ENCODE results near the gene CER1.
A peak's percentile ranks its signal among the peaks of the same experiment; 100 is the strongest.

CER1 gene

DNA sequence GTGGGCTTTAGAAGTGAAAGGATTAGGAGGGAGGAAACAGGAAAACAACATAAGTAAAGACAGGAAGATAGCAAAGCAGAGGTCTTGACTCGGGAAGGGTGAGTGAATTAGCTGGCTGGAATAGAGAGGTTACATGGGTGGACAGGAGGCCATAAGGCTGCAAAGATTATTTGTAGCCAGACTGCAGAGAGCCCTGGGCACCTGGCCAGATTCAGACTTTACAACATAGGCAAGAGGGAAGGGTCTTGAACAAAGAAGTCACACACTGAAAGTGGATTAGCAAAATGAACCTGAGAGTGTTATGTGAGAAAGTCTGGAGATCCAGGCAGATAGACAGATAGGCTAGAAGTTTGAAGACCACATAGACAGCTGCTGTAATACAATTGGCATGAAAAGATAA lies 29.7 kb upstream of the CER1 start:
- DNase-seq (ENCODE audit: insufficient read length, low spot score) (no peak), FAIRE-seq (no peak)
- TF ChIP-seq POLR2AphosphoS5 (IDR thresholded peaks at IDR 0.05; ENCODE audit: low read depth, low read length) (no peak), PAX5 (IDR thresholded peaks at IDR 0.05; ENCODE audit: insufficient read depth, low read length, severe bottlenecking) (no peak), POU2F2 (IDR thresholded peaks at IDR 0.05; ENCODE audit: low read depth, low read length) (no peak), SPI1 (IDR thresholded peaks at IDR 0.05; ENCODE audit: low read depth, low read length) (no peak), TAF1 (IDR thresholded peaks at IDR 0.05; ENCODE audit: low read depth, low read length) (no peak)

- FAIRE-seq (no peak), DNase-seq (ENCODE audit: insufficient read length, low spot score) (no peak)
- TF ChIP-seq TAF1 (IDR thresholded peaks at IDR 0.05; ENCODE audit: low read depth, low read length) (no peak), PAX5 (IDR thresholded peaks at IDR 0.05; ENCODE audit: insufficient read depth, low read length, severe bottlenecking) (no peak), SPI1 (IDR thresholded peaks at IDR 0.05; ENCODE audit: low read depth, low read length) (no peak), POLR2AphosphoS5 (IDR thresholded peaks at IDR 0.05; ENCODE audit: low read depth, low read length) (no peak), POU2F2 (IDR thresholded peaks at IDR 0.05; ENCODE audit: low read depth, low read length) (no peak), POLR2A (IDR thresholded peaks at IDR 0.05; ENCODE audit: low read depth, low read length) (no peak)
These were observed 28.3 kb upstream of the CER1 start for GRCh38 chr9:14750821-14751220.

DNA sequence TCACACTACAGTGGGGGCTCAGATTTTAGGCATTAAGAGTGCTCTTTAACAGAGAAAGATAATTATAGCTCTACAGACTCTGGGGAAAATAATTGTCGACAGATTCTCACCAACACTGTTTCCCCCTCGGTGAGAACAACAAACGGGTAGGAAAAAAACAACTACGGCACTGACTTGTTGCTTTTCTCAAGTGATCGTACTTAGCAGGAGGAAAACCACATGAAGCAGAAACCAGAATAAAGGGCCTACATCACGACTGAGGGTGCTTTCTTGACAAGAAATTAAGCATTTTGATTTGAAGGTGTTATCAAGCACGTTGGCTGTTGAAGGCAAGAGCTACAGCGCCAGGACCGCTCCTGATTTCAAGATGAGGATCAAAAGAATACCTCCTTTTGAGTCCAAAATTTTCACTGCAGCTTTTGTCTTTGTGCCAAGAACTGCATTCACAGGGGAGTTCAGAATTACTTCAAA lies 27.2 kb upstream of the CER1 start:
- DNase-seq (ENCODE audit: insufficient read length, low spot score) (no peak), FAIRE-seq (no peak)
- TF ChIP-seq TAF1 (IDR thresholded peaks at IDR 0.05; ENCODE audit: low read depth, low read length), result no peak
- no peak for TF ChIP-seq SPI1 (IDR thresholded peaks at IDR 0.05; ENCODE audit: low read depth, low read length)
- no peak for TF ChIP-seq PAX5 (IDR thresholded peaks at IDR 0.05; ENCODE audit: insufficient read depth, low read length, severe bottlenecking)
- TF ChIP-seq POU2F2 (IDR thresholded peaks at IDR 0.05; ENCODE audit: low read depth, low read length), result no peak
- TF ChIP-seq POLR2A (IDR thresholded peaks at IDR 0.05; ENCODE audit: low read depth, low read length), result no peak
- TF ChIP-seq POLR2AphosphoS5 (IDR thresholded peaks at IDR 0.05; ENCODE audit: low read depth, low read length), result no peak

GRCh38 chr9:14748373-14748772 lies 25.8 kb upstream of the CER1 start:
- TF ChIP-seq SPI1 (IDR thresholded peaks at IDR 0.05; ENCODE audit: low read depth, low read length), result no peak
- TF ChIP-seq TAF1 (IDR thresholded peaks at IDR 0.05; ENCODE audit: low read depth, low read length), result no peak
- no peak for TF ChIP-seq PAX5 (IDR thresholded peaks at IDR 0.05; ENCODE audit: insufficient read depth, low read length, severe bottlenecking)
- TF ChIP-seq POLR2A (IDR thresholded peaks at IDR 0.05; ENCODE audit: low read depth, low read length), result no peak
- TF ChIP-seq POU2F2 (IDR thresholded peaks at IDR 0.05; ENCODE audit: low read depth, low read length), result no peak
- no peak for TF ChIP-seq POLR2AphosphoS5 (IDR thresholded peaks at IDR 0.05; ENCODE audit: low read depth, low read length)
- no peak for FAIRE-seq
- no peak for DNase-seq (ENCODE audit: insufficient read length, low spot score)

- no peak for TF ChIP-seq POLR2AphosphoS5 (IDR thresholded peaks at IDR 0.05; ENCODE audit: low read depth, low read length)
- TF ChIP-seq POU2F2 (IDR thresholded peaks at IDR 0.05; ENCODE audit: low read depth, low read length), result no peak
- no peak for TF ChIP-seq POLR2A (IDR thresholded peaks at IDR 0.05; ENCODE audit: low read depth, low read length)
- no peak for TF ChIP-seq SPI1 (IDR thresholded peaks at IDR 0.05; ENCODE audit: low read depth, low read length)
- TF ChIP-seq TAF1 (IDR thresholded peaks at IDR 0.05; ENCODE audit: low read depth, low read length), result no peak
- TF ChIP-seq PAX5 (IDR thresholded peaks at IDR 0.05; ENCODE audit: insufficient read depth, low read length, severe bottlenecking), result no peak
- no peak for DNase-seq (ENCODE audit: insufficient read length, low spot score)
- FAIRE-seq, result no peak
These were observed 24.6 kb upstream of the CER1 start for GRCh38 chr9:14747111-14747510.

- no peak for DNase-seq (ENCODE audit: insufficient read length, low spot score)
- FAIRE-seq, result no peak
- TF ChIP-seq SPI1 (IDR thresholded peaks at IDR 0.05; ENCODE audit: low read depth, low read length) (no peak), POLR2AphosphoS5 (IDR thresholded peaks at IDR 0.05; ENCODE audit: low read depth, low read length) (no peak), POU2F2 (IDR thresholded peaks at IDR 0.05; ENCODE audit: low read depth, low read length) (no peak), TAF1 (IDR thresholded peaks at IDR 0.05; ENCODE audit: low read depth, low read length) (no peak), PAX5 (IDR thresholded peaks at IDR 0.05; ENCODE audit: insufficient read depth, low read length, severe bottlenecking) (no peak), POLR2A (IDR thresholded peaks at IDR 0.05; ENCODE audit: low read depth, low read length) (no peak)
These were observed 24.1 kb upstream of the CER1 start for GRCh38 chr9:14746626-14747025.

DNA sequence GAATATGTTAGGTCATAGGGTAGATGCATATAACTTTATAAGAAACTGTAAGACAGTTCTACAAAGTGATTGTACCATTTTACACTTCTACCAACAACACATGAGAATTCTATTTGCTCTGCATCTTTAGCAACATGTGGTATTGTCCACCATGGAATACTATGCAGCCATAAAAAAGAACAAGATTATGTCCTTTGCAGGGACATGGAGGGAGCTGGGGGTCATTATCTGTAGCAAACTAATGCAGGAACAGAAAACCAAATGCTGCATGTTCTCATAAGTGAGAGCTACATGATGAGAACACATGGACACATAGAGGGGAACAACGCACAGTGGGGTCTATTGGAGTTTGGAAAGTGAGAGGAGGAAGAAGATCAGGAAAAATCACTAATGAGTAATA lies 22.2 kb upstream of the CER1 start:
- no peak for DNase-seq (ENCODE audit: insufficient read length, low spot score)
- TF ChIP-seq POLR2AphosphoS5 (IDR thresholded peaks at IDR 0.05; ENCODE audit: low read depth, low read length) (no peak), TAF1 (IDR thresholded peaks at IDR 0.05; ENCODE audit: low read depth, low read length) (no peak), PAX5 (IDR thresholded peaks at IDR 0.05; ENCODE audit: insufficient read depth, low read length, severe bottlenecking) (no peak), SPI1 (IDR thresholded peaks at IDR 0.05; ENCODE audit: low read depth, low read length) (no peak)
- FAIRE-seq, result no peak

DNA sequence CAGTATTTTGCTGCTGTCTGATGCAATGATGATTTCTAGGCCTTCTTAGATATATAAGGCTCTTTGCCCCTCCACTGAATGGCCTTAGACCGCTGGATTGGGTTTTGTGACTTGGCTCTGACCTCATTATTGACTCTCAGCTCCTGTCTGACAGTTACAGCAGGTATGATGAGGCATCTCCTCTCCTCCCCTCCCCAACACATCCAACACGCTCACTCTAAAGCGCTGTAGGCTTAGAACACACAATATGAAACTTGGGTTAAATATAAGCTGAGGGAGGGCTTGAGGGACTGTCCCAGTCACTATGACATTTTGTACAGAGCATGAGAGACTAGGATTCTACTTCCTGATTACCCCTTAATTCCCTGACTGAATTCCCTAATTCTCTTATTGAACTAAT lies 18.8 kb upstream of the CER1 start:
- FAIRE-seq, result peak; percentile 76
- DNase-seq (ENCODE audit: insufficient read length, low spot score), result no peak
- TF ChIP-seq POU2F2 (IDR thresholded peaks at IDR 0.05; ENCODE audit: low read depth, low read length) (no peak), SPI1 (IDR thresholded peaks at IDR 0.05; ENCODE audit: low read depth, low read length) (no peak), POLR2AphosphoS5 (IDR thresholded peaks at IDR 0.05; ENCODE audit: low read depth, low read length) (no peak), POLR2A (IDR thresholded peaks at IDR 0.05; ENCODE audit: low read depth, low read length) (no peak), PAX5 (IDR thresholded peaks at IDR 0.05; ENCODE audit: insufficient read depth, low read length, severe bottlenecking) (no peak), TAF1 (IDR thresholded peaks at IDR 0.05; ENCODE audit: low read depth, low read length) (no peak)

- no peak for TF ChIP-seq POLR2A (IDR thresholded peaks at IDR 0.05; ENCODE audit: low read depth, low read length)
- no peak for TF ChIP-seq POLR2AphosphoS5 (IDR thresholded peaks at IDR 0.05; ENCODE audit: low read depth, low read length)
- TF ChIP-seq POU2F2 (IDR thresholded peaks at IDR 0.05; ENCODE audit: low read depth, low read length), result no peak
- TF ChIP-seq TAF1 (IDR thresholded peaks at IDR 0.05; ENCODE audit: low read depth, low read length), result no peak
- TF ChIP-seq PAX5 (IDR thresholded peaks at IDR 0.05; ENCODE audit: insufficient read depth, low read length, severe bottlenecking), result no peak
- no peak for TF ChIP-seq SPI1 (IDR thresholded peaks at IDR 0.05; ENCODE audit: low read depth, low read length)
- no peak for FAIRE-seq
- DNase-seq (ENCODE audit: insufficient read length, low spot score), result no peak
These were observed 10.6 kb upstream of the CER1 start for GRCh38 chr9:14733133-14733532.

All from GM12891 (cell line).